Putamen (tissue), 1 donor: Measurements from ENCODE around the gene PTAR1.

Experiments used
- DNase-seq: peaks from one replicate; pipeline ENCODE4 v3.0.0-alpha.2; 2016; ENCODE audit warnings: low spot score

PTAR1 gene

DNA sequence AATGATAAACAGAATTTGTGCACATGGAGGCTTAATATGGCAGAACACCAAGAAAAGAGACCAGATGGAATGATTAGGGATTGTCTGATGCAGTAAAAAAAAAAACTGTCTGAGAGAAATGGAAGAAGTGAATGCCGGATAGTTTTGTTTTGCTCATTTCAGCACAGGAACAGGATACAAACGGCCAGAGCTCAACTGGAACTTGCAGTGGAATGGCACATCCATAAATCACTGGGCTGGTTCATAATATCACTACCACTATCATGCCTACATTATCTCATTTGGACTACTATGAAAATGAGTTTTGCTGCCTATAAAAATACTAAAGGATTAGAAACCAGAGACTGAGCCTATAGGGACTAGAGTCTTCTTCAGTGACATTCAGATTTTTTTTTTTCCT lies 9.7 kb downstream of the PTAR1 start:
- DNase-seq, result no peak

DNA sequence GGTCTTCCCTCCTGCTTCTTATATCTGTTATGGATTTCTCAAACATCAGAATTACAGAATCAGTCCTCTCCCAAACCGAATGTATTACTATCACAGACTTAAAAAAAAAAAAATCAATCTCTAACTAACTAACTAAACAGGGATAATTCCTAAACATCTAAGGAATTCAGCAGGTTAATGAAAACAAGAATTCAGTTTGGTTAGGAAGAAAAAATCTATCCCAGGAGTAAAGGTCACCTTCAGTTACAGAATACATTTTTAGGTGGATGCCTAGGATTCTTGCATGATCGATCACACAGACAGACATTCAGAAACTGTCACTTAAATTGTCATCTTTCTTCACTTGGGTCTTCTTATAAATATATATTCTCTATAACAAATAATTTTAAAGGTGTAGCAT lies 11.5 kb downstream of the PTAR1 start:
- DNase-seq, result no peak

DNA sequence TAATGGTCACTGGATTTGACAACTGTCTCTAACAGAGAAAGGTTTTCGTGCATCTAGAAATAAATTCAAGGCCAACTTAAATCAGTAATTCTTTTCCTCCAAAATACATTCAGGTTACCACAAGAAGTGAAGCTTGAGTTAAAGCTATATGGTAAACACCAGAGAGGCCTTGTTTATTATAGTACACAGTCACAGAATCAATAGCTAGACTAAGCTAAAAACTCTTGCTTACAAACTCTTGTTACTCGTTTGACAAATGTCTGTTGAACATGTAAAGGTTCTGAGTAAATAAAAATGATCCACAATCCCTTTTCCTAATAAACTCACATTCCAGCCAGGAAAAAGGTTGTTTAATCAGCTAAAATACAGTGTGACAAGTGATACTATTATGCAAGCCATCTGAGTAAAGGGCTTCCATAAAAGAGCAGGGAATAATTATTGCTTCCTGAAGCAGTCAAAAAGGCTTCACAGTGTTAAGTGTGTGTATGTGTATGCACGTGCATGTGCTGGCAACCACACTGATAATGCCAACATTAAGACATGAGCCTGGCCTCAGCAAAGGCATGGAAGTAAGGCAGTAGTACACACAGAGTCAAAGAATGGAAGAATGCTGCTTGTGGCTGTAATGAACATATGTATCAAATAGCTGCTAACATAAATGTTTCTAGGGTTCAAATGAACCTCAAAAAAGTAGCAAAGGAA lies 12.8 kb downstream of the PTAR1 start:
- no peak for DNase-seq

DNA sequence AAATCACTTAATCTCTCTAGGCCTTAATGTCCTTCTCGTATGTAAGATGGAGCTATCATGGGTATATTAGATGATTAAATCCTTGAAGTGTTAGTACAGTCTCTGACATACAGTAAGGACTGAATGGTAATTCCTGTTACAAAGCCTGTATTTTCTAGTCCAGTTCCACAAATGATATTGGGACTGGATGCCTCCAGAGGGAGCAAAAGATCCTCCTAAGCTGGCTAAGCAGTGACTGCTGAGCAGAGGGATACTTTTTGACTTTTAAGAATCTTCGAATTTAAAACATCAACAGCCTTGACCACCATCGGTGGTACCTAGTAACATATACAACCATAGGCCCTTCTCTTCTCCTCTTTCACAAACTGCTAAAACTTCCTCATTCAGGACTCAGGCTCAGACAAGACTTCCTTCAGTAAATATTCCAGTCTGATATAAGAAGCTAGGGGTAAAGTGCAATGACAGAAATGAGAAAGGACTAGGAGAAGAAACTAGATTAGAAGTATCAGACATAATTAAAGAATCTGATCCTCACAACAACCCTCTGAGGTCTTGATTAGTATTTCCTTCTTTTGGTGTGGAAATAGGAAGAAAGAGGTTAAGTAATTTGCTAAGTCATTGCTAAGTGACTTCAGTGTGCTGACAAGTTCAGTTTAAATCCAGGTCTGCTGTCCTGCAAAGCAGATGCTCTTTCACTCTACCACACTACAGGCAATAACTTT lies 13.9 kb downstream of the PTAR1 start:
- no peak for DNase-seq

DNA sequence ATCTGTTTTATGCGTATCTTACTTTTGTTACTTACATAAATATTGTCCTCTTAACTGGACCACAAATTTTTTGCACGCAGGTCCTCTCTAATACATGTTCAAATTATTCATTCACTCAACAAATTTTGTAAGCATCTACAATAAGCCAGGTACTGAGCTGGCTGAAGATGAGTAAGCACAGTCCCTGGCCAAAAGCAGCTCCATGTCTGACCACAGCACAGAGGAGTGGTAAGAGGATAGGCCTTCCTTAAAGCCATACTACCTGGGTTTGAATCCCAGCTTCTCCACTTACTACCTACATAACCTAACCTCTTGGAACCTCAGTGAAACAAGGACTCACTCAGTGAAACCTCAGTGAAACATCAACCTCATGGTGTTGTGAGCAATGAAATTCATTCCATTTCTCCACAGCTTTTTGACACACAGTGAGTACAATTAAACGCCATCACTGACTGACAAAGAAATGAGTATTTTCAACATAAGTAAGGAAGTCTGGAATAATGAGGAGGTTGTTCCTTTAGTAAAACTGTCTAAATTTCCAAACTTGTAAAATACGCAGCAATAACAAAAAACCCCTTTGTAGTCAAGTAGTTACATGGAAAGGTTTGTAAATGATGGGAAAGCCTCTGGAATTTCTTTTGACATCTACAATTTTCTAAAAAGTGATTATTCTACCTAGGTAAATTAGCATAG lies 15.0 kb downstream of the PTAR1 start:
- DNase-seq, result no peak

DNA sequence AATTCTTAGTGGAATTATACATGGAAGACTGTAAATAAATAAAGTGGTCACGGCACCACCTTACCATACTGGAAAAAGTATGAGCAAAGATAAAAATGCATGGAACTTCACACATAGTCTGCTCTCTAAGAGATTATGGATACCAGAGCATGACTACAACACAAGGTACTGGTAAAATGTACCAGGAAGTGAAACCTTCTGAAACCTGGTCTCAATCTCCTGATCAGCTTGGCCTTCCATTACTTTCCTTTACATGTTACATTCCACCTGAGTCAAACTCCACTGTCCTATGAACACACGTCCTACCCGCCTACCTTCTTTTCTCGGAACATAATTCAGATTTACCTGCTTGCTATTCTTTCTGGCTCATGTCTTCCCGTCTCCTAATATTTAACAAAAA lies 15.9 kb downstream of the PTAR1 start:
- DNase-seq, result no peak

DNA sequence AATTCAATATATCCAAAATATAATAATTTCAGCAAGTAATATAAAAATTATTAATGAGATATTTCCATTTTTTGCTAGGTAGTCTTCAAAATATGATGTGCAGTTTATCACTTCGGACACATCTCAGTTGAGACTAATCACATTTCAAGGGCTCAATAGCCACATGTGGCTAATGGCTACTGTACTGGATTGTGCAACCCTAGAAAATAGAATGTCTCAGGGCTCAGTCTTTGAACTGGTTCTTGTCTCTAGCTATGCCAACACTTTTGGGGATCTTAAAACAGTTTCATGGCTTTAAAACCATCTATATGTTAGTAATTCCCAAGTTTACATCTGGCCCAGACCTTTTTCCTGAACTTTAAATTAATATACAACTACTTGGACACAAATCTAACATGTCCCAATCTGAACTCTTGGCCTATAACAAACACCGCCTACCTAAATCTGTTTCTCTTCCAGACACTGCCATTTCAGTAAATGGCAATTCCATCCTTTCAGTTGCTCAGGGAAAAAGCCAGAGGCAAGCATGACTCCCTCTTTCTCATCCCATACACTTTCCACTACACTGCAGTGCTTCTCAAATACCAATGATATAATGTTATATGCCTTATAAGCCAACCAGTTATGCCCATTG lies 18.8 kb downstream of the PTAR1 start:
- DNase-seq, result no peak

DNA sequence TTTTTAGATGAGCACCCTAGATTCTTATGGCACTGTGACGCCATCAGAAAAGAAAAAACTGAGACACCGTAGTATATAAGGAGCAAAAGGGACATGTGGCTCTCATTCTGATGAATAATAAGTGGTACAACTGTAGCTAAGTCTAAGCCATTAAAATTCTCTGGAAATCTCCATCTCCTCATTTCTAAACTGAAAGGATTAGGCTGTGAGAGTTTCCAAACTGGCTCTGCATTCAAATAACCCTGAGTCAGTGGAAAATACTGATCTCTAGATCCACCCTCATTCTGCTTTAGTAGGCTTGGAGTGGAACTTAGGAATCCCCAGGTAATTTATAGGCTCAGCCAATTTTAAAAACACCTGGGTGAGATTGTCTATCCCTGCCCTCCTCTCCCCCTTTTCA lies 28.5 kb downstream of the PTAR1 start:
- DNase-seq, result no peak

DNA sequence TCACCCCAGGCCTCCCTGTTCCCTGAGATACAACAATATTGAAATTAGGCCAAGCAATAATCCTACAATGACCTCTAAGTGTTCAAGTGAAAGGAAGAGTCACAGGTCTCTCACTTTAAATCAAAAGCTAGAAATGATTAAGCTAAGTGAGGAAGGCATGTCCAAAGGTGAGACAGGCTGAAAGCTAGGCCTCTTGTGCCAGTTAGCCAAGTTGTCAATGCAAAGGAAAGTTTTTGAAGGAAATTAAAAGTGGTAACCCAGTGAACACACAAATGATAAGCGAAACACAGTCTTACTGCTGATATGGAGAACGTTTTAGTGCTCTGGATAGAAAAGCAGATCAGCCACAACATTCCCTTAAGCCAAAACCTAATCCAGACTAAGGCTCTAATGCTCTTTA lies 39.8 kb downstream of the PTAR1 start:
- no peak for DNase-seq

DNA sequence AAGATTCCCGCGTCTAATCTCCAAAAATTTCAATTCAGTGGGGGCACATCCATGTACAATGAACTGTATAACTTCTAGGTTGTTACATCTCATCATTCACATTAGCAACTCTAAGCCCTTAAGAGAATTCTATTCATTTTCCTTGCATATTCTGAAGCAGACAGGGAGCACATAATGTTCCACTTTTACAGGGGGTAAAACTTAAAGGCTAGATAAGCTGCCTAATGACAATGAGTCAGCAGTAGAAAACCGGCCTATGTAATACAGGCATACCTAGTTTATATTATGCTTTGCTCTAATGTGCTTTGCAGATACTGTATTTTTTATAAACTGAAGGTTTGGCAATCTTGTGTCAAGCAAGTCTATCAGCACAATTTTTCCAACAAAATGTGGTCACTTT lies 40.4 kb downstream of the PTAR1 start:
- no peak for DNase-seq

DNA sequence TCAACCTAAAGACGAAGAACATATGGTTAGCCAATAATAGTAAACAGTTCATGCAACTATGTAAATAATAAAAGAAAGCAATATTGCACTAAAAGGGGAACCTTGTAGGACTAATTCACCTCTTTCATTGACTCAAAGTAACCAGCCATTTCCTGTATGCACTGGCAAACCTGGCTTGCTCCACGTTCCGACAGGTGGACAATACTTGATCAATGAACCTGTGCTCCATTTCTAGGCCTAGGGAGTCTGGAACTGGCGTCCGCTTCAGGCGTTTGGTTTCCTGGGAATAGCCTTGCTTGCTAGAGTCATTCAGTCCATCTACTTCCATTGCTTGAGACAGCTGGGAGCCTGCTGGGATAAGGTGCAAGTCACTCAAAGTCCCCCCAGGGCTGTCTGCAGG lies 41.6 kb downstream of the PTAR1 start:
- no peak for DNase-seq

DNA sequence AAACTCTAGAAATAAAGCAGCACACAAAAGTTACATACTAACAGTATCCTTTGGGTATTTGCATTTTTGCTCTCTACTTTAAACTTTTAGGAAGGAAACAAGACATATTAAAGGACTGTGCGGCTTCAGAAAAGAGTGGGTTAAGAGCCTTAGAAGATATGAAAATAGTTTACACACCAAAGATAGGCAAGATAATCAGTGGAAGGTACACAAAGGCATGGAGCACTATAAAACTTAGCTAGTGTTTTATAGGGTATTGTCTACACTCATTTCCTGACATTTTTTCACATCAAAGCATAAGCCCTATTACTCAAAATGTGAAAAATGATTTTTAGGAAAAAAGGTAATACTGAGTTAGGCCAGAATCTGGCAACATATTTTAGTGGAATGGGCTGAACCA lies 44.0 kb downstream of the PTAR1 start:
- no peak for DNase-seq

DNA sequence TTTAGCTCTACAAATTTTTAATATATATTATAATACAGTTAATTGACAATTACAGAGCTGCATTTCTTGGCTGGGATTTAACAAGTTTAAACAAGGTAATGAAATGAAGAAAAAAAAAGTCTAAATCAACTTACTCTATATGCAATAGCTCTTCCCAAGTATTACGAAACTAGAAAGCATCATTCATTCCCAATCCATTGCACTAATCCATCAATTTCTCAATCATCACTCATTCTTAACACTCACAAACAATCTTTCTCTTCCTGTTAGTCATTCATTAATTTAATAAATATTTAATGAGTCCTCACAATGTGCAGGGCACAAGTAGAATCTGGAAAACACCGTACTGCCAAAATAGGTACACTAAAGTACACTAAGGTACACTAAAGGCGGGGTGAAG lies 44.7 kb downstream of the PTAR1 start:
- DNase-seq, result no peak

DNA sequence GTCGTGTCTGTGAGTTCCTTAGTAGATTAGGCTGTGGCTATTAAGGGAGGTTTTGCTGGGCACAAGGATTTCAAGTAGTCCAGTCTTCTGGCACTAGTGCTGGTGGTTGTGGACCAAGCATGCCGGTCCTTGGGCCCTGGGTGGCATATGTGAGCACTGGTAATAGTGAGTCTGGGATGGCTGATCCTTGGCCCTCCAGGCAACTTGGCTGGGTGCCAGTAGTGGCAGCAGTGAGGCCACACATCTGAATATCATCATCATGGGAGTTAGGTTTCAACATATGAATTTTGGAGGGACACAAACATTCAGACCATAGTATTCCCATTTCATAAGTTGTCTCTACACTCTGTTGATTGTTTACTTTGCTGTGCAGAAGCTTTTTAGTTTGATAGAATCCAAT lies 62.3 kb downstream of the PTAR1 start:
- DNase-seq, result no peak

DNA sequence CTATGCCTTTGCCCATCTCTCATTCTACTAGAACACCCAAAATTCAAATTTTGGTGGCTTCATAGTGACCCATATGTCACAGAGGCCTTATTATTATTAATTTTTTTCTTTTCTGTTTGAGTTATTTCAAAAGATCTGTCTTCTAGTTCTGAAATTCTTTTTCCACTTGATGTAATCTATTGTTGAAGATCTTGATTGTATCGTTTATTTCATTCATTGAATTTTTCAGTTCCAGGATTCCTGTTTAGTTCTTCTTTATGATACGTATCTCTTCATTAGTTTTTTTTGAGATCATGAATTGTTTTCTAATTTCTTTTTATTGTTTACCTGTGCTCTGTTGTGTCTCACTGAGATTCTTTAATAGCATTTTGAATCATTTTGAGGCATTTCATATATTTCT lies 63.0 kb downstream of the PTAR1 start:
- DNase-seq, result no peak

DNA sequence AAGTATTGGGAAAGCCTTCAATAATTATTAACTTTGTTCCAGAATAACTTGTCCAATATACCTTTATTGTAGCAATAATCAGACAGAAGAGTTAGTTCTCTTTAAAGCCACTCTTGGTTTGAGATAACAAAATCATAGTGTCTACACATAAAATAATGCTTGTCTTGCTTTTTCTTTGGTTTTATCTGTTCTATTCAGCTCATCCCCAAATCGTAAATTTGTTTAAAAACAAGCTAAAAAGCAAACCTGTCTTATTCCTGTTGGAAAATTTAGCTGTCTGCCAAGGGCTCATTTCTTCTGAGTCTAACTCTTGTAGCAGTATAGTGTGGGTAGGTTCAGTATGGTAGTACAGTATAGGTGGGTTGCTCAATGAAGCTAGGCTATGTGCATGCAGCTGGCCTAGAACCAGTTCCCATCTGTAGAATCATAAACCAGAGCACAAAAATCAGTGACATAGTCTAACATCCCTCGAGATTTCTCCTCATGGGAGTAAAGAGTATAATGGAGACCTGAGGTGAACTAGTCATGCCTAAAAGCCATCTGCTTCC lies 69.7 kb downstream of the PTAR1 start:
- DNase-seq, result no peak

DNA sequence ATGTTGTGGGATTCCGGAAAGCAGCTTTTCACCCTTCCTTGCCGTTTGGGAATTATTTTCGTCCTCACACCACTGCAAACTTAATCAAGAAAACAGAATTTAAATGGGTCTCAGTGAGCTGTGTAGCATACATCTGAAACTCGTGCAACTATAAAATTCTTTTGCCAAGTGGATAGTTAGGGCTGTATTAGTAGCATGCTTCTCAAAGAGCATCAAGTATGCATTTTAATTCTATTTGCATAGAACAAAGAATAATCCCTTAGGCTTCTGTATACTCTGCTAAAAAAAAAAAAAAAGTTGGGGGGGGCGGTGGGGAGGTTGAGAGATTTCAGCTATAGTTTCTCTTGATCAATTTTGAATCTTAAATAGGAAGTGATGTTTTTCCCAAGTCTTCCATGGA lies 75.9 kb downstream of the PTAR1 start:
- DNase-seq, result no peak

DNA sequence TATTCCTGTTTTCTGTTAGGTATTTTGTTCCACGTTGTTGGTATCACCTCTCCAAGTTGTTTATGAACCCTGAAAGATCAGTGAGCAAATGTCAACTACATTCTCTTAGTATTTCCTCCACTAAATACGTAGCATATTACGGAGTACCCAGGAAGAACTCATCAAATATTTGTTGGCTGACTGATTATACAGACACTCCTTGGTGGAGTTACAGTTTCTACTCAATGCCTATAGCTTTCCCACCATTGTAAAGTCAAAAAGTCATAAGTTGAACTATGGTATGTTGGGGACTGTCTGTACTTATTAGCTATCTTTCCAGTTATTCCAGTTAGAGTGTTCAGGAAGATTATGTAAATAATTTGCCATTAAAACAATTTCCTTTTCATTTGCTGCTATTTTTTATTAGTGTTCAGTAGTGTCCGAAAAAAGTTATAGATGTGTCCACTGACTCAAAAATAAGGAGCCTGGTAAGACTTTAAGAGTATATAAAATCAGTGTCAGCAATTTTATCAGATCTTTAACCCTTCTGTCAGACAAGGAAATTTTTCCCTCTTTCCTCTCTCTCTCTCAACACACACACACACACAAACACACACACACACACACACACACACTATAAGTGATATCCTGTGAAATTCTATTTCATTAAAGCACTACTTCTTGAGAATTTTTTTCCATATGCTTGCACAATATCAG lies 80.8 kb downstream of the PTAR1 start:
- no peak for DNase-seq

DNA sequence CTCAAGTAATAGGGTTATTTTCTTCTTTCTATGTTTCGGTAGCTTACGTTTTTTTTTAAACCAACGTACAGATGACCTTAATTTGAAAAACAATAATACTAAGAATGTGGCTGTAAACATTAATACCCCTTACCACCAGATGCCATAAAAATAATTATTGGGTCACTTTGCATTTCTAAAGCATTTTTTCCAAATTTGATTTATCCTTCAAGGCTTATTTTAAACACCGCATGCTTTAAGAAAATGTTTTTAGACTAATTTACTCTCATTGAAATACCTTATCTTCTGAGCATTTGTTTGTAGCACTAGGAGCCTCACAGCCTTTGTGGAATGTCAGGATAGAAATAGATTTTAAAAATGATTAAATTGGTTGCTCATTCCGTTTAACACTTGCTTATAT lies 81.9 kb downstream of the PTAR1 start:
- no peak for DNase-seq

DNA sequence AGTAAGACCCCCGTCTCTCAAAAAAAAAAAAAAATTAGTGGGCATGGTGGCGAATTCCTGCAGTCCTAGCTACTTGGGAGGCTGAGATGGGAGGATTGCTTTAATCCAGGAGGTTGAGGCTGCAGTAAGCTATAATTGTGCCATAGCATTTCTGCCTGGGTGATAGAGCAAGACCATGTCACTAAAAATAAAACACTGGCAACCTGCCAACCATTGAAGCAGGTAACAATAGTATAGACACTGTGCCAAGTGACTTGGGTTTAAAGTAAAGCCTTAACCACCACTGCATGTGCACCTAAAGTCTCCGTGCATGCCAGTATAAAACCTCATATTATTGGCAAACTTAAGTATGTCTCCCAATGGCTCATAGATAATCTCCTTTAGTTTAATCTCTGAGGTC lies 84.2 kb downstream of the PTAR1 start:
- no peak for DNase-seq

DNA sequence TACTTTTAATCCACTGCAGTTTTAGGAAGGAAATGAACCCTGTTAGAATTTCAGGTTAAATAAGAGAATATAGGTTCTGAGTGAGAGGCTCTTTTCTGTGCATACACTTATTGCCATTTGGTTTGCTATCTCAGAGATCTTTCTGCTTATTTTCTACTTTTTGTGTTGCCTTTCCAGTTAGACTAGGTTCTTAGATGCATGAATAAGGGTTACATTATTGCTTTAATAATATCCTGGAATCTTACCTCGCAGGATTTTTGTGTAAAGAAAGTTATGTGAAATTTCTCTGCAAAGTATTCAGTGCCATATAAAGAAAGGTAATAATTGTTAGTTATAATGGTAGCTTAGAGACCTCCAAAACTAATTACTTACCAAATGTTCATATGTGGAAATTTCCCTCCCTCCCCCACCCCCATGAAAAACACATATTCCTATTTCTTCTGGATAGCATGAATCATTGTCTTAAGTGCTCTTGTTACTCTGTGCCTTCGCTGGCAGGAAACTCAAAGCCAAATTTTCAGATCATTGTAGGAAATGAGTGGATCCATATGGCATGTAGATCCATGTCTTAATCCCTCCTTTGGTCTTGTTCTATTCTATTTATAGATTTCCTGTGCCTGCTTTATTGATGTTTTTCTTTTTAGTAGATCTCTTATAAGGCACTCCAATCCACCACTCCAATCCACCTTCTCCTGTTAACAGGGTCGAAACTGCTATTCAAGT lies 84.9 kb downstream of the PTAR1 start:
- no peak for DNase-seq
